ENCODE results near the gene RASL11B. TPM values are rescaled to one million over a fixed set of nuclear protein-coding genes. Genes with fewer than 3 reads are reported as not detected.

Gene RASL11B
- total RNA-seq, 1 experiment from 2014 or later, result 30.0 TPM

GRCh38 chr4:52844596-52844995, 17.5 kb upstream of the RASL11B start:
- H3K9me3 ChIP-seq (ENCODE audit: control insufficient read depth, low read depth, low read length), result no peaks in the 10 kb centered on the region
- Mint-ChIP-seq H3K36me3 (ENCODE audit: insufficient read depth in 1 of 3, low read depth in 3 of 3) (no peaks in the 10 kb centered on the region), H3K9me3 (no peaks in the 10 kb centered on the region), H3K4me1 (peaks cover 46 to 49% of the 10 kb centered on the region in 2 experiments), H3K4me3 (no peak overlapping the region), H3K27ac (no peak overlapping the region), H3K27me3 (ENCODE audit: low read depth) (peaks cover 2% of the 10 kb centered on the region)
- H2BK20ac ChIP-seq (ENCODE audit: low read depth, low read length, poor library complexity, severe bottlenecking), result no peak overlapping the region
- H2AFZ ChIP-seq (ENCODE audit: low read length), result no peak overlapping the region
- no peak overlapping the region for H2AK5ac ChIP-seq (ENCODE audit: insufficient read length, low read length)
- no peaks in the 10 kb centered on the region for H4K20me1 ChIP-seq (ENCODE audit: control insufficient read depth, insufficient read depth, insufficient read length)
- no peak overlapping the region for H2BK15ac ChIP-seq (ENCODE audit: low read depth, low read length)
- no peak for DNase-seq
- no peaks in the 10 kb centered on the region for H3K27me3 ChIP-seq (ENCODE audit: insufficient read depth, low read length)
- no peak overlapping the region for H4K91ac ChIP-seq (ENCODE audit: insufficient read length, low read depth, low read length)
- H2BK120ac ChIP-seq (ENCODE audit: low read depth, low read length, poor library complexity, severe bottlenecking), result no peak overlapping the region
- no peak overlapping the region for H4K8ac ChIP-seq (replicated peaks; ENCODE audit: insufficient read length, low read depth, low read length)
- no peak overlapping the region for H3K14ac ChIP-seq (ENCODE audit: insufficient read depth, low read length)
- H3K79me2 ChIP-seq (ENCODE audit: insufficient read depth, low read length), result no peaks in the 10 kb centered on the region; the same call in 1 of the 2 replicates
- H3K4me1 ChIP-seq (ENCODE audit: insufficient read depth, low read length), result peaks cover 4% of the 10 kb centered on the region
- no peak overlapping the region for H3T11ph ChIP-seq (ENCODE audit: low read length)
- no CpG with 5 or more reads among the region's 2 CpGs for WGBS (ENCODE audit: extremely low coverage, insufficient read length, low lambda C conversion rate)
- H3K4ac ChIP-seq (ENCODE audit: low read depth, low read length), result no peak overlapping the region
- H4K5ac ChIP-seq (ENCODE audit: insufficient read length, low read depth, low read length), result no peak overlapping the region
- H3K27ac ChIP-seq (ENCODE audit: insufficient read length, low read depth, low read length), result no peak overlapping the region
- H3K79me1 ChIP-seq (ENCODE audit: insufficient read depth, low read depth, low read length, poor library complexity, severe bottlenecking), result no peaks in the 10 kb centered on the region
- no peak overlapping the region for H3K4me2 ChIP-seq (ENCODE audit: insufficient read depth, insufficient read length, low read length)
- no peak overlapping the region for H3K18ac ChIP-seq (ENCODE audit: insufficient read length, low read depth, low read length)
- H3K56ac ChIP-seq (ENCODE audit: insufficient read length, low read depth, low read length), result no peak overlapping the region
- no peak overlapping the region for H3K9ac ChIP-seq (ENCODE audit: extremely low read depth, insufficient read length, low read length)
- no peak overlapping the region for H3K23ac ChIP-seq (ENCODE audit: insufficient read length, low read depth, low read length)
- H2BK5ac ChIP-seq (ENCODE audit: insufficient read length, low read length), result no peak overlapping the region
- TF ChIP-seq, protein P1, sequence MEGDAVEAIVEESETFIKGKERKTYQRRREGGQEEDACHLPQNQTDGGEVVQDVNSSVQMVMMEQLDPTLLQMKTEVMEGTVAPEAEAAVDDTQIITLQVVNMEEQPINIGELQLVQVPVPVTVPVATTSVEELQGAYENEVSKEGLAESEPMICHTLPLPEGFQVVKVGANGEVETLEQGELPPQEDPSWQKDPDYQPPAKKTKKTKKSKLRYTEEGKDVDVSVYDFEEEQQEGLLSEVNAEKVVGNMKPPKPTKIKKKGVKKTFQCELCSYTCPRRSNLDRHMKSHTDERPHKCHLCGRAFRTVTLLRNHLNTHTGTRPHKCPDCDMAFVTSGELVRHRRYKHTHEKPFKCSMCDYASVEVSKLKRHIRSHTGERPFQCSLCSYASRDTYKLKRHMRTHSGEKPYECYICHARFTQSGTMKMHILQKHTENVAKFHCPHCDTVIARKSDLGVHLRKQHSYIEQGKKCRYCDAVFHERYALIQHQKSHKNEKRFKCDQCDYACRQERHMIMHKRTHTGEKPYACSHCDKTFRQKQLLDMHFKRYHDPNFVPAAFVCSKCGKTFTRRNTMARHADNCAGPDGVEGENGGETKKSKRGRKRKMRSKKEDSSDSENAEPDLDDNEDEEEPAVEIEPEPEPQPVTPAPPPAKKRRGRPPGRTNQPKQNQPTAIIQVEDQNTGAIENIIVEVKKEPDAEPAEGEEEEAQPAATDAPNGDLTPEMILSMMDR (conservative IDR thresholded peaks at IDR 0.05), result no peak
- no peaks in the 10 kb centered on the region for H3K23me2 ChIP-seq (ENCODE audit: insufficient read length, low read depth, low read length, poor library complexity, severe bottlenecking)
- no peak overlapping the region for H2BK12ac ChIP-seq (ENCODE audit: insufficient read length, low read depth, low read length)

Data from H9 (cell line).